ENCODE measurements around the gene RAB30.

Gene RAB30

DNA sequence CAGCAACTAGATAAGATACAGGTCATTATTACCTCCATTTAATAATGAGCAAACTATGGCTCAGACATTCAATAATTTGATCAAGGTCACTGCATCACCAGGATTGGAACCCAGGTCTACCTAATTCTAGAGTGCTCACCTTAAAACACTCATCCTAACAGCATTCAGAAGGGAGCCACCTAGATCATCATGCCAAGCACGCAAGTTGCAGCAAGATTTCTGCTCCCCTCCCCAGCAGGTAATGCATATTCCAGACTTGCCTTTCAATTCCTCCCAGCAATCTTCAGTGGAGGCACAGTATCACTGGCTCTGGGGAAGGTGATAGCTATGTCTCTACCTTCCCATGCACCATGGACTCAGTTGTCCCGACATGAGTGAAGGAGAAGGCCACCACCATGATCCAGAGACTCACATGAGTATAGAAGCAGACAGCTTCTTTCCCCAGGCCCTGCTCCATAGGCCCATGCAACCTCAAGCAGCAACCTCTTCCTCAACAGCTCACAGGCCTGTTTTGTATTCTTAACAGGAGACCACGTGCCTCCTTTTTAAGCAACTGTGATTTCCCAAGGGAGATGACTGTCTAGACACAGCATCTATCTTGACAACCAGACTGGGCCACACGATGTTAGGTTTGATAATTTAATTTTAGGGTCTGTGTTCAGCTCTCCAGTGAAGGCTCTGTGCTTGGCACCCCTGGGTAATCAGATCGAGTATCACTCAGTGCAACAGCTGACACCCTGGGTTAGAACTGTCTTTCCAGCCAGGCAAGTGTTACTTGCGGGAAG is 36.4 kb downstream of the RAB30 start:
- Histone ChIP-seq H3K27me3 (replicated peaks; ENCODE audit: control insufficient read depth, insufficient read depth, low read length) (no peaks in the 10 kb centered on the region), H3K4me3 (replicated peaks; ENCODE audit: low read depth, low read length) (no peak overlapping the region), H3K36me3 (ENCODE audit: control insufficient read depth, insufficient read depth, low read length) (no peaks in the 10 kb centered on the region; the same call in 1 of the 2 replicates)
- DNase-seq (ENCODE audit: extremely low read depth, insufficient read length): no peak
- TF ChIP-seq, protein P1, sequence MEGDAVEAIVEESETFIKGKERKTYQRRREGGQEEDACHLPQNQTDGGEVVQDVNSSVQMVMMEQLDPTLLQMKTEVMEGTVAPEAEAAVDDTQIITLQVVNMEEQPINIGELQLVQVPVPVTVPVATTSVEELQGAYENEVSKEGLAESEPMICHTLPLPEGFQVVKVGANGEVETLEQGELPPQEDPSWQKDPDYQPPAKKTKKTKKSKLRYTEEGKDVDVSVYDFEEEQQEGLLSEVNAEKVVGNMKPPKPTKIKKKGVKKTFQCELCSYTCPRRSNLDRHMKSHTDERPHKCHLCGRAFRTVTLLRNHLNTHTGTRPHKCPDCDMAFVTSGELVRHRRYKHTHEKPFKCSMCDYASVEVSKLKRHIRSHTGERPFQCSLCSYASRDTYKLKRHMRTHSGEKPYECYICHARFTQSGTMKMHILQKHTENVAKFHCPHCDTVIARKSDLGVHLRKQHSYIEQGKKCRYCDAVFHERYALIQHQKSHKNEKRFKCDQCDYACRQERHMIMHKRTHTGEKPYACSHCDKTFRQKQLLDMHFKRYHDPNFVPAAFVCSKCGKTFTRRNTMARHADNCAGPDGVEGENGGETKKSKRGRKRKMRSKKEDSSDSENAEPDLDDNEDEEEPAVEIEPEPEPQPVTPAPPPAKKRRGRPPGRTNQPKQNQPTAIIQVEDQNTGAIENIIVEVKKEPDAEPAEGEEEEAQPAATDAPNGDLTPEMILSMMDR (IDR thresholded peaks at IDR 0.05; ENCODE audit: insufficient read depth, low read length, poor library complexity, severe bottlenecking): no peak

- TF ChIP-seq, protein P1 (IDR thresholded peaks at IDR 0.05; ENCODE audit: insufficient read depth, low read length, poor library complexity, severe bottlenecking): no peak
- Histone ChIP-seq H3K36me3 (ENCODE audit: control insufficient read depth, insufficient read depth, low read length) (no peaks in the 10 kb centered on the region; the same call in 1 of the 2 replicates), H3K4me3 (replicated peaks; ENCODE audit: low read depth, low read length) (no peak overlapping the region), H3K27me3 (replicated peaks; ENCODE audit: control insufficient read depth, insufficient read depth, low read length) (no peaks in the 10 kb centered on the region)
- no peak for DNase-seq (ENCODE audit: extremely low read depth, insufficient read length)
Observed at GRCh38 chr11:83034673-83035014, 37.1 kb downstream of the RAB30 start.

- Histone ChIP-seq H3K36me3 (ENCODE audit: control insufficient read depth, insufficient read depth, low read length) (no peaks in the 10 kb centered on the region; the same call in 1 of the 2 replicates), H3K4me3 (replicated peaks; ENCODE audit: low read depth, low read length) (no peak overlapping the region), H3K27me3 (replicated peaks; ENCODE audit: control insufficient read depth, insufficient read depth, low read length) (no peaks in the 10 kb centered on the region)
- no peak for DNase-seq (ENCODE audit: extremely low read depth, insufficient read length)
- TF ChIP-seq, protein P1 (IDR thresholded peaks at IDR 0.05; ENCODE audit: insufficient read depth, low read length, poor library complexity, severe bottlenecking): no peak
Observed at GRCh38 chr11:83033972-83034672, 37.6 kb downstream of the RAB30 start.

DNA sequence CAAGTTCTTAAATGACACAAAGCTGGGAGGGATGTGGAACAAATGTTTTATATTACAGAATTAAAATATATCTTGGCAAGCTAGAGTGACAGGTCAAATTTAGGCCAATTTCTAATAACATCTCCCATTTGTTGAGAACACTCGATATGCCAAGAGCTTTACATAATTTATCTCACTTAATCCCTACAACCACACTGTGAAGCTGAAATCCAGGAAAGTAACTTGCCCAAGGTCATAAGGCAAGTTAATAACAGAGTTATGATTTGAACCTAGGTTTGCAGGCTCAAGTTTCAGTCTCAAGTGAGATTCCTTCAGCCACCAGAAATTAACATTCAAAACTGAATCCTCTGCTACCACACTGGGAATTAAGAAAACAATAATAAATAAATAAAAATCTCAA is 38.3 kb downstream of the RAB30 start:
- no peaks in the 10 kb centered on the region; the same call in 1 of the 2 replicates for H3K36me3 ChIP-seq (ENCODE audit: control insufficient read depth, insufficient read depth, low read length)
- no peak overlapping the region for H3K4me3 ChIP-seq (replicated peaks; ENCODE audit: low read depth, low read length)
- DNase-seq (ENCODE audit: extremely low read depth, insufficient read length): no peak
- TF ChIP-seq, protein P1 (IDR thresholded peaks at IDR 0.05; ENCODE audit: insufficient read depth, low read length, poor library complexity, severe bottlenecking): no peak
- H3K27me3 ChIP-seq (replicated peaks; ENCODE audit: control insufficient read depth, insufficient read depth, low read length): no peaks in the 10 kb centered on the region

DNA sequence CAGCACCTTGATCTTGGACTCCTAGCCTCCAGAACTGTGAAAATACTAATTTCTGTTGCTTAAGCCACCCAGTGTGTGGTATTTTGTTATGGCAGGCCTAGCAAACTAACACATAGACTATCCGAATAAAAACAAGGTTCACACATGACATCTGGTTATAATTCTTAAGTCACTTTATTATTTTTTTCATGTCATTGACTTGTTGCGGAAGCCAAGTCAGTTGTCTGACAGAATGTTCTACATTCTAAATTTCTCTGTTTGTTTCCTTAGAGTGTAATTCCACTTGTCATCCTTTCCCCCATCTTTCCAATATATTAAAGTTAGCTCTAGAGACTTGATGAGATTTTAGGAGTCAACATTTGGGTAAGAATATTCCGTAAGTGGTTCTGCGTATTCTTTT is 40.6 kb downstream of the RAB30 start:
- Histone ChIP-seq H3K27me3 (replicated peaks; ENCODE audit: control insufficient read depth, insufficient read depth, low read length) (no peaks in the 10 kb centered on the region), H3K4me3 (replicated peaks; ENCODE audit: low read depth, low read length) (no peak overlapping the region), H3K36me3 (ENCODE audit: control insufficient read depth, insufficient read depth, low read length) (no peaks in the 10 kb centered on the region; the same call in 1 of the 2 replicates)
- TF ChIP-seq, protein P1 (IDR thresholded peaks at IDR 0.05; ENCODE audit: insufficient read depth, low read length, poor library complexity, severe bottlenecking): no peak
- DNase-seq (ENCODE audit: extremely low read depth, insufficient read length): no peak

Measured in GM06990 (cell line).